Prostate gland (tissue), 2 donors: ENCODE results near the gene CDH24. TPM values are rescaled to one million over a fixed set of nuclear protein-coding genes. Genes with fewer than 3 reads are reported as not detected.

Experiments used
- DNase-seq: peaks from one replicate; pipeline ENCODE4 v3.0.0-alpha.2; 2019; ENCODE audit warnings: low spot score
- H3K27ac ChIP-seq, 2 donors: fragments of 200-600 bp; sonication (generic); 2 replicates each; pipeline ENCODE4 v1.5.1; 2017 to 2019
- H3K27me3 ChIP-seq: fragments of 200-600 bp; sonication (generic); replicated peaks from 2 replicates; pipeline ENCODE4 v1.5.1; 2019; ENCODE audit not compliant: insufficient read depth
- H3K36me3 ChIP-seq, 2 donors: fragments of 200-600 bp; sonication (generic); 1 replicate in 1 of 2; 2 replicates in 1 of 2; pipeline versions ENCODE4 v1.5.1 to v1.8.1; 2017 to 2019
- H3K4me1 ChIP-seq: fragments of 200-600 bp; sonication (generic); replicated peaks from 2 replicates; pipeline ENCODE4 v1.5.1; 2019
- H3K4me3 ChIP-seq, 2 donors: fragments of 200-600 bp; sonication (generic); 2 replicates each; pipeline ENCODE4 v1.5.1; 2017 to 2019
- H3K9me3 ChIP-seq: fragments of 200-600 bp; sonication (generic); 2 replicates; pipeline ENCODE4 v1.5.1; 2017
- POLR2A ChIP-seq: fragments of 450-650 bp; IDR thresholded peaks from one replicate; pipeline ENCODE4 v1.6.1; 2016; ENCODE audit warnings: antibody characterized with exemption, mild to moderate bottlenecking
- POLR2AphosphoS5 ChIP-seq: sonication (generic); formaldehyde crosslinking; IDR thresholded peaks from one replicate; pipeline ENCODE4 v1.6.1; 2017; ENCODE audit warnings: antibody characterized with exemption
- WGBS: methylation state at CpG from one replicate; pipeline ENCODE4 v1.1.5; 2018; 5-methylcytosine and 5-hydroxymethylcytosine counted together
- intact Hi-C: fragments of 100-400 bp; cut with DNase I; formaldehyde crosslinking; loops from one replicate; pipeline ENCODE4 v1.14.2; 2022
- total RNA-seq, 2 donors: library from RNA; depleted of rRNA; stranded (reverse); fragments of >200 nt; gene quantifications; one replicate each; pipeline ENCODE4 v1.1.0, GENCODE V29; 2016
- TF ChIP-seq, protein P1 (sequence below), 4 experiments: fragments of 200-600 bp in 2 of 4; fragments of 450-650 bp in 2 of 4; sonication (generic) in 2 of 4; IDR thresholded peaks; 1 replicate in 3 of 4; 2 replicates in 1 of 4; pipeline ENCODE4 v1.5.1; 2016 to 2019; ENCODE audit warnings: antibody characterized with exemption in 4 of 4, mild to moderate bottlenecking in 2 of 4, moderate library complexity in 2 of 4

Gene CDH24
- total RNA-seq, 2 donors from 2014 or later, result 4.0 to 7.2 TPM

DNA sequence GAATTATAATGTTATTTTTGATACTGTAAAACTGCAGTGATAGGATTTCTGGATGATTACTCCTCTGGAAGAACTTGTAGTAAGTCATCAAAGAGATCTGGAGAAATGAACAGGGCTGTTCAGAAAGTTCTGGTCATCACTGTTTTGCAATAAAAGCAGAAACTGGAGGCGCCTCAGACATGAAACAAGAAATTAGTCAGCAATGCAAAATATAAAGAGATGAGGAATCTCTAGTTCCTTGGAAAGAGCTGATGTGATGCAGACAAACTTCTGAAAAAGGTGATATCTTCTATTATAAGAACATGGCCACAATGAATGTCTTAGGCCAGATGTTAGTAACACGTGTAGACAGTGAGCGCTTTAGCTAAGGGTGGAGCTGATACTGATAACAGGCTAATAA is 28.1 kb upstream of the CDH24 start:
- no peak overlapping the region for H3K4me3 ChIP-seq
- no peaks in the 10 kb centered on the region for H3K4me1 ChIP-seq
- DNase-seq, result no peak
- H3K27ac ChIP-seq, result no peak overlapping the region
- no peaks in the 10 kb centered on the region for H3K27me3 ChIP-seq
- peaks cover 7 to 8% of the 10 kb centered on the region in 2 donors for H3K36me3 ChIP-seq
- WGBS, result 69% methylated on average over 3 of the region's 3 CpGs
- TF ChIP-seq, protein P1, sequence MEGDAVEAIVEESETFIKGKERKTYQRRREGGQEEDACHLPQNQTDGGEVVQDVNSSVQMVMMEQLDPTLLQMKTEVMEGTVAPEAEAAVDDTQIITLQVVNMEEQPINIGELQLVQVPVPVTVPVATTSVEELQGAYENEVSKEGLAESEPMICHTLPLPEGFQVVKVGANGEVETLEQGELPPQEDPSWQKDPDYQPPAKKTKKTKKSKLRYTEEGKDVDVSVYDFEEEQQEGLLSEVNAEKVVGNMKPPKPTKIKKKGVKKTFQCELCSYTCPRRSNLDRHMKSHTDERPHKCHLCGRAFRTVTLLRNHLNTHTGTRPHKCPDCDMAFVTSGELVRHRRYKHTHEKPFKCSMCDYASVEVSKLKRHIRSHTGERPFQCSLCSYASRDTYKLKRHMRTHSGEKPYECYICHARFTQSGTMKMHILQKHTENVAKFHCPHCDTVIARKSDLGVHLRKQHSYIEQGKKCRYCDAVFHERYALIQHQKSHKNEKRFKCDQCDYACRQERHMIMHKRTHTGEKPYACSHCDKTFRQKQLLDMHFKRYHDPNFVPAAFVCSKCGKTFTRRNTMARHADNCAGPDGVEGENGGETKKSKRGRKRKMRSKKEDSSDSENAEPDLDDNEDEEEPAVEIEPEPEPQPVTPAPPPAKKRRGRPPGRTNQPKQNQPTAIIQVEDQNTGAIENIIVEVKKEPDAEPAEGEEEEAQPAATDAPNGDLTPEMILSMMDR (IDR thresholded peaks at IDR 0.05), result no peak
- TF ChIP-seq POLR2AphosphoS5, result no peak
- no peak for TF ChIP-seq POLR2A
- intact Hi-C loops, result no loop called here
- H3K9me3 ChIP-seq, result no peaks in the 10 kb centered on the region

DNA sequence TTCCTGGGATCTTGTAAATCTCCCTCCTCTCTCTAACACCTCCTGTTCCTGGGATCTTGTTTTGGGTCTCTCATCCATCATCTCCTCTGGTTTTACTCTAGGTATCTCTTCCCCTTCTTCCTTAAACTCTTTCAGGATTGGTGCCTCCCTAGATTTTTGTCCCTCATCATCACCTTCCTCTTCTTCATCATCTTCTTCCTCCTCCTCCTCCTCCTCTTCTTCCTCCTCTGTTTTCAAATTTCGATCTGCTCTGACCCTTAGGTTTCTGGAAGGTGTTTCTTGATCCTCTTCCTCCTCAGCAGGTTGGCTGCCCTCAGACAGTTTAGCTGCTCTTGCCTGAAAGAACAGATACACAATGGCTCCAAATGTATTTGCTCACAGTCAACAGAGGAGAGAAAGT is 23.2 kb upstream of the CDH24 start:
- intact Hi-C loops, result no loop called here
- no peak for DNase-seq
- TF ChIP-seq POLR2AphosphoS5 (no peak), POLR2A (no peak)
- TF ChIP-seq, protein P1 (IDR thresholded peaks at IDR 0.05), result no peak
- Histone ChIP-seq H3K27me3 (no peaks in the 10 kb centered on the region), H3K4me3 (no peak overlapping the region), H3K4me1 (no peaks in the 10 kb centered on the region), H3K36me3 (peaks cover 12 to 30% of the 10 kb centered on the region in 2 donors), H3K9me3 (no peaks in the 10 kb centered on the region), H3K27ac (no peak overlapping the region)
- 88% methylated on average over 1 of the region's 1 CpG for WGBS

DNA sequence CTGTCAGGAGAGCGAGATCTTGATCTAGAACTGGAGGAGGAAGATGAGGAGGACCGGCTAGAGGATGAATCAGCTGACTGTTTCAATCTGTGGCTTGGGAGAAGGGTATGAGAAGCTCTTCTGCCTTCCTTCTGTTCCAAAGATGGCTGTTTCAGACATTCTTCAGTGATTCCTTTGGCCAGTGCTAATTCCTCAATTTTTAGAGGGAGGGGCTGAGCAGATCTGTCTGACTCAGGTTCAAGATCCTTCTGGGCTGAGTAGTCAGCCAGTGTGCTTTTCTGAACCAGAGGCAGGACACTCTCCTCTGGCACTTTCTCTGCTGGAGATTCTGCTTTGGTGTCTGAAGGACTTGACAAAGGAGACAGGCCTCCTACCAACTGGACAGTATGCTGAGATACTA is 22.4 kb upstream of the CDH24 start:
- no peak for DNase-seq
- Histone ChIP-seq H3K27ac (peak overlapping the region in 1 of 2 donors; percentile 3), H3K4me1 (no peaks in the 10 kb centered on the region), H3K36me3 (peaks cover 12 to 30% of the 10 kb centered on the region in 2 donors), H3K9me3 (no peaks in the 10 kb centered on the region), H3K27me3 (no peaks in the 10 kb centered on the region), H3K4me3 (no peak overlapping the region)
- intact Hi-C loops, result no loop called here
- WGBS, result 89% methylated on average over 2 of the region's 2 CpGs
- TF ChIP-seq, protein P1 (IDR thresholded peaks at IDR 0.05), result no peak
- TF ChIP-seq POLR2AphosphoS5 (no peak), POLR2A (no peak)

DNA sequence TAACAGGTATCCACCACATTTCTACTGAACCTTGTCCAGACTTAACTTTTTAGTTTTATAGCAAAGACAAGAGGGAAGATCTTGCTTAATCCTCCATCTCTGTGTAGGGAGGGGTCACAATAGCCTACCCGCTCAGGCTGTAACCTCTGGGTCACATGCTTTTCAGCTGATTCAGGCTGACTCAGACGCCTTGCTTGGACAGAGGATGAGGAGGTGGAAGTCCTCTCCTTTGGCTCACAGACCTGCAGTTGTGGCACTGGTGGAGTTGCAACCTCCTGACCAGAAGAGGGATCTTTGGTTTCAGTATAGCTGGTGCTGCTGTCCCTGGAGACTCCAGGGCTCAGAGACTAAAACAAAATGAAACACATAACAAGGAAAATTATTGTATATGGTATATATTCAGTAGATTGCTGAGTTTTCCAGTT is 21.4 kb upstream of the CDH24 start:
- Histone ChIP-seq H3K4me3 (no peak overlapping the region), H3K27me3 (no peaks in the 10 kb centered on the region), H3K27ac (peak overlapping the region in 1 of 2 donors; percentile 8), H3K36me3 (peaks cover 12 to 30% of the 10 kb centered on the region in 2 donors), H3K9me3 (no peaks in the 10 kb centered on the region), H3K4me1 (no peaks in the 10 kb centered on the region)
- no peak for DNase-seq
- WGBS, result 40% methylated on average over 2 of the region's 2 CpGs
- peak; percentile 48 for TF ChIP-seq POLR2AphosphoS5
- no peak for TF ChIP-seq POLR2A
- intact Hi-C loops, result no loop called here

DNA sequence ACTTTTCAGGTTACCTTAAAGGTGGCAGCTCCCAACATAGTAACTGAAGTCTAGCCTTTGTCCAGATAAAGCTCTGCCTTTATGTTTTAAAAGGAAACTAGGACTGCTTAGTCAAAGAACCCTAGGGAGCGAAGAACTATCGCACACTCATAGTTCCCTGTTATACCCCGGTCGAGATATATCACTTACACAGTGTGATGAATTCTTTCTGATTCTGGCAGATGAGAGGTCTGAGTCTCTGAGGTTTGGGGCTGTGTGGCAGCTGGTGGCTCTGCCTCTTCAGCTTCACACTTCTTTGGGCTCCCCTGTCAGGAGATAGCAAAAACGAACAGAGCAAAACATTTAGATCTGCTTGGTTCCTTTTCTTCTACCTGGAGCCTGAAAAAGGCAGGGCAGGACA is 20.6 kb upstream of the CDH24 start:
- no peaks in the 10 kb centered on the region for H3K9me3 ChIP-seq
- TF ChIP-seq POLR2A, result no peak
- no peak for TF ChIP-seq POLR2AphosphoS5
- TF ChIP-seq, protein P1 (IDR thresholded peaks at IDR 0.05), result no peak
- DNase-seq, result no peak
- intact Hi-C loops, result no loop called here
- peaks cover 12 to 30% of the 10 kb centered on the region in 2 donors for H3K36me3 ChIP-seq
- 91% methylated on average over 5 of the region's 5 CpGs for WGBS
- H3K4me3 ChIP-seq, result no peak overlapping the region
- no peaks in the 10 kb centered on the region for H3K4me1 ChIP-seq
- H3K27me3 ChIP-seq, result no peaks in the 10 kb centered on the region
- H3K27ac ChIP-seq, result no peak overlapping the region
